Measurements from ENCODE around the gene CIAO3.

CIAO3 gene

GRCh38 chr16:720990-721764 lies 19.6 kb downstream of the CIAO3 start, which contains the start of gene ANTKMT (continued):
- TF ChIP-seq ZNF311 (tag by site-specific recombination; IDR thresholded peaks at IDR 0.05; ENCODE audit: borderline replicate concordance) (no peak), ZNF501 (tag by site-specific recombination; IDR thresholded peaks at IDR 0.05) (no peak), ZNF623 (tag by site-specific recombination; IDR thresholded peaks at IDR 0.05) (no peak), KLF10 (tag by site-specific recombination; IDR thresholded peaks at IDR 0.05) (peak; percentile 73; the same call in 1 of the 2 replicates), KLF16 (tag by site-specific recombination; IDR thresholded peaks at IDR 0.05) (peak; percentile 19; the same call in 1 of the 2 replicates), ZNF140 (tag by site-specific recombination; IDR thresholded peaks at IDR 0.05) (no peak), GLIS1 (tag by site-specific recombination; IDR thresholded peaks at IDR 0.05) (no peak), SCRT2 (tag by site-specific recombination; IDR thresholded peaks at IDR 0.05) (peak; percentile 57), ZNF274 (IDR thresholded peaks at IDR 0.05; ENCODE audit: low read length) (no peak), ZNF274 (tag by site-specific recombination; IDR thresholded peaks at IDR 0.05; ENCODE audit: borderline replicate concordance) (no peak), ZNF48 (tag by site-specific recombination; IDR thresholded peaks at IDR 0.05) (no peak), HOXD13 (CRISPR knock-in tag; IDR thresholded peaks at IDR 0.05; ENCODE audit: borderline replicate concordance) (no peak), ZBTB7A (tag by site-specific recombination; IDR thresholded peaks at IDR 0.05; ENCODE audit: low read depth) (0 out of 2 replicates have a peak, but pooled peaks have one; percentile 22), SETDB1 (IDR thresholded peaks at IDR 0.05; ENCODE audit: insufficient read length, low read length) (no peak), ZIC2 (tag by site-specific recombination; IDR thresholded peaks at IDR 0.05) (no peak), ZNF777 (tag by site-specific recombination; IDR thresholded peaks at IDR 0.05; ENCODE audit: borderline replicate concordance) (no peak), ZBTB1 (tag by site-specific recombination; IDR thresholded peaks at IDR 0.05) (no peak), SP7 (tag by site-specific recombination; IDR thresholded peaks at IDR 0.05) (no peak), ZEB2 (tag by site-specific recombination; IDR thresholded peaks at IDR 0.05) (peak; percentile 32; the same call in 1 of the 2 replicates), ZNF626 (tag by site-specific recombination; IDR thresholded peaks at IDR 0.05) (peak; percentile 93; the same call in 1 of the 2 replicates), ZNF266 (tag by site-specific recombination; IDR thresholded peaks at IDR 0.05; ENCODE audit: low read depth) (no peak), IKZF3 (tag by site-specific recombination; IDR thresholded peaks at IDR 0.05) (0 out of 2 replicates have a peak, but pooled peaks have one; percentile 24), GFI1B (tag by site-specific recombination; IDR thresholded peaks at IDR 0.05) (no peak), ZNF785 (tag by site-specific recombination; IDR thresholded peaks at IDR 0.05) (no peak), ZNF202 (tag by site-specific recombination; IDR thresholded peaks at IDR 0.05; ENCODE audit: borderline replicate concordance) (no peak), MYNN (tag by site-specific recombination; IDR thresholded peaks at IDR 0.05; ENCODE audit: borderline replicate concordance) (no peak), ZNF521 (tag by site-specific recombination; IDR thresholded peaks at IDR 0.05) (no peak), ZBTB48 (tag by site-specific recombination; IDR thresholded peaks at IDR 0.05) (no peak)
- TF ChIP-seq, protein P1, sequence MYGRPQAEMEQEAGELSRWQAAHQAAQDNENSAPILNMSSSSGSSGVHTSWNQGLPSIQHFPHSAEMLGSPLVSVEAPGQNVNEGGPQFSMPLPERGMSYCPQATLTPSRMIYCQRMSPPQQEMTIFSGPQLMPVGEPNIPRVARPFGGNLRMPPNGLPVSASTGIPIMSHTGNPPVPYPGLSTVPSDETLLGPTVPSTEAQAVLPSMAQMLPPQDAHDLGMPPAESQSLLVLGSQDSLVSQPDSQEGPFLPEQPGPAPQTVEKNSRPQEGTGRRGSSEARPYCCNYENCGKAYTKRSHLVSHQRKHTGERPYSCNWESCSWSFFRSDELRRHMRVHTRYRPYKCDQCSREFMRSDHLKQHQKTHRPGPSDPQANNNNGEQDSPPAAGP (tag by site-specific recombination; IDR thresholded peaks at IDR 0.05) = 0 out of 2 replicates have a peak, but pooled peaks have one; percentile 54
- TF ChIP-seq, protein P2, sequence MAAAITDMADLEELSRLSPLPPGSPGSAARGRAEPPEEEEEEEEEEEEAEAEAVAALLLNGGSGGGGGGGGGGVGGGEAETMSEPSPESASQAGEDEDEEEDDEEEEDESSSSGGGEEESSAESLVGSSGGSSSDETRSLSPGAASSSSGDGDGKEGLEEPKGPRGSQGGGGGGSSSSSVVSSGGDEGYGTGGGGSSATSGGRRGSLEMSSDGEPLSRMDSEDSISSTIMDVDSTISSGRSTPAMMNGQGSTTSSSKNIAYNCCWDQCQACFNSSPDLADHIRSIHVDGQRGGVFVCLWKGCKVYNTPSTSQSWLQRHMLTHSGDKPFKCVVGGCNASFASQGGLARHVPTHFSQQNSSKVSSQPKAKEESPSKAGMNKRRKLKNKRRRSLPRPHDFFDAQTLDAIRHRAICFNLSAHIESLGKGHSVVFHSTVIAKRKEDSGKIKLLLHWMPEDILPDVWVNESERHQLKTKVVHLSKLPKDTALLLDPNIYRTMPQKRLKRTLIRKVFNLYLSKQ (tag by site-specific recombination; IDR thresholded peaks at IDR 0.05; ENCODE audit: borderline replicate concordance) = no peak
- TF ChIP-seq, protein P3, sequence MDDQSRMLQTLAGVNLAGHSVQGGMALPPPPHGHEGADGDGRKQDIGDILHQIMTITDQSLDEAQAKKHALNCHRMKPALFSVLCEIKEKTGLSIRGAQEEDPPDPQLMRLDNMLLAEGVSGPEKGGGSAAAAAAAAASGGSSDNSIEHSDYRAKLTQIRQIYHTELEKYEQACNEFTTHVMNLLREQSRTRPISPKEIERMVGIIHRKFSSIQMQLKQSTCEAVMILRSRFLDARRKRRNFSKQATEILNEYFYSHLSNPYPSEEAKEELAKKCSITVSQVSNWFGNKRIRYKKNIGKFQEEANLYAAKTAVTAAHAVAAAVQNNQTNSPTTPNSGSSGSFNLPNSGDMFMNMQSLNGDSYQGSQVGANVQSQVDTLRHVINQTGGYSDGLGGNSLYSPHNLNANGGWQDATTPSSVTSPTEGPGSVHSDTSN (CRISPR knock-in tag; IDR thresholded peaks at IDR 0.05) = peak; percentile 96
- TF ChIP-seq, protein P4, sequence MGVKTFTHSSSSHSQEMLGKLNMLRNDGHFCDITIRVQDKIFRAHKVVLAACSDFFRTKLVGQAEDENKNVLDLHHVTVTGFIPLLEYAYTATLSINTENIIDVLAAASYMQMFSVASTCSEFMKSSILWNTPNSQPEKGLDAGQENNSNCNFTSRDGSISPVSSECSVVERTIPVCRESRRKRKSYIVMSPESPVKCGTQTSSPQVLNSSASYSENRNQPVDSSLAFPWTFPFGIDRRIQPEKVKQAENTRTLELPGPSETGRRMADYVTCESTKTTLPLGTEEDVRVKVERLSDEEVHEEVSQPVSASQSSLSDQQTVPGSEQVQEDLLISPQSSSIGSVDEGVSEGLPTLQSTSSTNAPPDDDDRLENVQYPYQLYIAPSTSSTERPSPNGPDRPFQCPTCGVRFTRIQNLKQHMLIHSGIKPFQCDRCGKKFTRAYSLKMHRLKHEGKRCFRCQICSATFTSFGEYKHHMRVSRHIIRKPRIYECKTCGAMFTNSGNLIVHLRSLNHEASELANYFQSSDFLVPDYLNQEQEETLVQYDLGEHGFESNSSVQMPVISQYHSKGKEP (tag by site-specific recombination; IDR thresholded peaks at IDR 0.05) = peak; percentile 86
- TF ChIP-seq, protein P5, sequence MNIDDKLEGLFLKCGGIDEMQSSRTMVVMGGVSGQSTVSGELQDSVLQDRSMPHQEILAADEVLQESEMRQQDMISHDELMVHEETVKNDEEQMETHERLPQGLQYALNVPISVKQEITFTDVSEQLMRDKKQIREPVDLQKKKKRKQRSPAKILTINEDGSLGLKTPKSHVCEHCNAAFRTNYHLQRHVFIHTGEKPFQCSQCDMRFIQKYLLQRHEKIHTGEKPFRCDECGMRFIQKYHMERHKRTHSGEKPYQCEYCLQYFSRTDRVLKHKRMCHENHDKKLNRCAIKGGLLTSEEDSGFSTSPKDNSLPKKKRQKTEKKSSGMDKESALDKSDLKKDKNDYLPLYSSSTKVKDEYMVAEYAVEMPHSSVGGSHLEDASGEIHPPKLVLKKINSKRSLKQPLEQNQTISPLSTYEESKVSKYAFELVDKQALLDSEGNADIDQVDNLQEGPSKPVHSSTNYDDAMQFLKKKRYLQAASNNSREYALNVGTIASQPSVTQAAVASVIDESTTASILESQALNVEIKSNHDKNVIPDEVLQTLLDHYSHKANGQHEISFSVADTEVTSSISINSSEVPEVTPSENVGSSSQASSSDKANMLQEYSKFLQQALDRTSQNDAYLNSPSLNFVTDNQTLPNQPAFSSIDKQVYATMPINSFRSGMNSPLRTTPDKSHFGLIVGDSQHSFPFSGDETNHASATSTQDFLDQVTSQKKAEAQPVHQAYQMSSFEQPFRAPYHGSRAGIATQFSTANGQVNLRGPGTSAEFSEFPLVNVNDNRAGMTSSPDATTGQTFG (tag by site-specific recombination; IDR thresholded peaks at IDR 0.05; ENCODE audit: borderline replicate concordance) = no peak
